SK-N-SH (cell line): ENCODE measurements around the gene IRF9. TPM values are rescaled to one million over a fixed set of nuclear protein-coding genes. Genes with fewer than 3 reads are reported as not detected.

Experiments used
- CTCF ChIA-PET: fragments of 300-600, 350-600 bp; formaldehyde crosslinking; extraction: SDS; loops from one replicate; lab custom pipeline; 2021; lab: Yijun Ruan, JAX
- POLR2A ChIA-PET: fragments of 350-600 bp; sonication (Branson Sonifier 250); formaldehyde crosslinking; extraction: SDS; loops from one replicate; lab custom pipeline; 2020; ENCODE audit warnings: antibody characterized with exemption, inconsistent platforms; lab: Yijun Ruan, JAX
- DNase-seq: peaks from one replicate; pipeline ENCODE4 v3.0.0; 2012
- H2AFZ ChIP-seq: fragments of 200-600 bp; sonication (generic); 2 replicates; pipeline ENCODE4 v1.8.1; 2016; ENCODE audit warnings: antibody characterized with exemption, mild to moderate bottlenecking, low read depth
- H3F3A ChIP-seq: fragments of 200-600 bp; sonication (generic); replicated peaks from 2 replicates; pipeline ENCODE3; 2016; ENCODE audit warnings: antibody characterized with exemption, mild to moderate bottlenecking; ENCODE audit not compliant: insufficient read depth
- H3K27ac ChIP-seq, 2 experiments: fragments of 200-500 bp in 1 of 2; fragments of 200-600 bp in 1 of 2; sonication (Bioruptor generic) in 1 of 2; sonication (generic), shearing (Covaris generic) in 1 of 2; 2 replicates each; pipeline versions ENCODE4 v1.5.1 to v1.6.1; 2014 to 2016; ENCODE audit warnings: low read depth in 2 of 2, inconsistent platforms in 1 of 2, low read length in 1 of 2, mild to moderate bottlenecking in 1 of 2, mixed read lengths in 1 of 2
- H3K27me3 ChIP-seq: fragments of 200-600 bp; sonication (generic), shearing (Covaris generic); 2 replicates; pipeline ENCODE4 v1.6.1; 2016; ENCODE audit warnings: mixed run types; ENCODE audit not compliant: insufficient read depth
- H3K36me3 ChIP-seq, 2 experiments: fragments of 200-500 bp in 1 of 2; fragments of 200-600 bp in 1 of 2; sonication (Bioruptor generic) in 1 of 2; sonication (generic) in 1 of 2; replicated peaks in 1 of 2; 2 replicates each; pipeline versions ENCODE3 to v1.5.1; 2014 to 2016; ENCODE audit warnings: low read length in 1 of 2, mild to moderate bottlenecking in 1 of 2; ENCODE audit not compliant: insufficient read depth in 2 of 2, control insufficient read depth in 1 of 2
- H3K4me1 ChIP-seq, 2 experiments: fragments of 200-500 bp in 1 of 2; fragments of 200-600 bp in 1 of 2; sonication (Bioruptor generic) in 1 of 2; sonication (generic), shearing (Covaris generic) in 1 of 2; 2 replicates each; pipeline versions ENCODE4 v1.5.1 to v1.6.1; 2014 to 2016; ENCODE audit warnings: low read depth in 1 of 2, low read length in 1 of 2, mixed run types in 1 of 2; ENCODE audit not compliant: insufficient read depth in 2 of 2, control insufficient read depth in 1 of 2
- H3K4me2 ChIP-seq: fragments of 200-600 bp; sonication (generic), shearing (Covaris generic); 2 replicates; pipeline ENCODE4 v1.6.1; 2017; ENCODE audit warnings: mixed run types
- H3K4me3 ChIP-seq, 2 experiments: fragments of 200-500 bp in 1 of 2; fragments of 200-600 bp in 1 of 2; sonication (Bioruptor generic) in 1 of 2; sonication (generic), shearing (Covaris generic) in 1 of 2; 2 replicates each; pipeline versions ENCODE4 v1.5.1 to v1.8.1; 2014 to 2016; ENCODE audit warnings: low read depth in 2 of 2, inconsistent platforms in 1 of 2, low read length in 1 of 2, mild to moderate bottlenecking in 1 of 2, mixed read lengths in 1 of 2, moderate library complexity in 1 of 2
- H3K79me2 ChIP-seq: fragments of 200-600 bp; sonication (generic); 2 replicates; pipeline ENCODE4 v1.8.1; 2017; ENCODE audit warnings: mild to moderate bottlenecking; ENCODE audit not compliant: insufficient read depth
- H3K9ac ChIP-seq: fragments of 200-600 bp; sonication (generic); 2 replicates; pipeline ENCODE4 v1.6.1; 2017; ENCODE audit warnings: mixed run types
- H3K9me2 ChIP-seq: fragments of 200-600 bp; sonication (generic); 2 replicates; pipeline ENCODE4 v1.6.1; 2017; ENCODE audit warnings: mixed run types
- H3K9me3 ChIP-seq: fragments of 200-600 bp; sonication (generic); 2 replicates; pipeline ENCODE4 v1.6.1; 2017; ENCODE audit warnings: mixed run types, mild to moderate bottlenecking, moderate library complexity
- H4K20me1 ChIP-seq: fragments of 200-600 bp; sonication (generic); 2 replicates; pipeline ENCODE4 v1.6.1; 2017; ENCODE audit warnings: mild to moderate bottlenecking, mixed run types; ENCODE audit not compliant: insufficient read depth
- EZH2phosphoT487 ChIP-seq: fragments of 200-600 bp; sonication (generic); IDR thresholded peaks from 2 replicates; pipeline ENCODE4 v1.6.1; 2017; ENCODE audit warnings: low read depth, mixed run types, mild to moderate bottlenecking, antibody characterized with exemption, moderate library complexity, borderline replicate concordance
- FOSL2 ChIP-seq: IDR thresholded peaks from 2 replicates; pipeline ENCODE4 v1.4.0; 2012; ENCODE audit warnings: low read depth, mild to moderate bottlenecking, moderate library complexity, borderline replicate concordance
- FOXM1 ChIP-seq: IDR thresholded peaks from 2 replicates; pipeline ENCODE4 v1.4.0; 2012; ENCODE audit warnings: low read depth, mild to moderate bottlenecking
- JUND ChIP-seq: IDR thresholded peaks from 2 replicates; pipeline ENCODE4 v1.4.0; 2012
- MXI1 ChIP-seq: IDR thresholded peaks from 2 replicates; pipeline ENCODE4 v1.6.1; 2012; ENCODE audit warnings: mild to moderate bottlenecking, low read depth, low read length, improper control_type of control experiment
- RAD21 ChIP-seq: IDR thresholded peaks from 2 replicates; pipeline ENCODE4 v1.6.1; 2012; ENCODE audit warnings: mild to moderate bottlenecking, low read length
- RFX5 ChIP-seq: IDR thresholded peaks from 2 replicates; pipeline ENCODE4 v1.6.1; 2012; ENCODE audit warnings: mild to moderate bottlenecking, improper control_type of control experiment, low read length
- SMC3 ChIP-seq: IDR thresholded peaks from 2 replicates; pipeline ENCODE4 v1.6.1; 2012; ENCODE audit warnings: low read depth, low read length, improper control_type of control experiment
- TAF1 ChIP-seq: IDR thresholded peaks from 2 replicates; pipeline ENCODE4 v1.6.1; 2012; ENCODE audit warnings: low read depth, mild to moderate bottlenecking, low read length, moderate library complexity, borderline replicate concordance
- USF2 ChIP-seq: fragments of 150-350 bp; IDR thresholded peaks from 2 replicates; pipeline ENCODE4 v1.6.1; 2017; ENCODE audit warnings: antibody characterized with exemption, low read length, low read depth, borderline replicate concordance
- WGBS: methylation state at CpG from one replicate; pipeline ENCODE4 v1.1.6; 2017; ENCODE audit warnings: low lambda C conversion rate; 5-methylcytosine and 5-hydroxymethylcytosine counted together
- polyA plus RNA-seq, 3 experiments: library from polyadenylated mRNA; depleted of rRNA; stranded (reverse); fragments of >200 nt; gene quantifications; 2 replicates each; pipeline ENCODE4 v1.2.3, GENCODE V29; 2012

Gene IRF9
- polyA plus RNA-seq, 1 of the 3 experiments (the other 2 are of a cell fraction): 37.6 TPM

DNA sequence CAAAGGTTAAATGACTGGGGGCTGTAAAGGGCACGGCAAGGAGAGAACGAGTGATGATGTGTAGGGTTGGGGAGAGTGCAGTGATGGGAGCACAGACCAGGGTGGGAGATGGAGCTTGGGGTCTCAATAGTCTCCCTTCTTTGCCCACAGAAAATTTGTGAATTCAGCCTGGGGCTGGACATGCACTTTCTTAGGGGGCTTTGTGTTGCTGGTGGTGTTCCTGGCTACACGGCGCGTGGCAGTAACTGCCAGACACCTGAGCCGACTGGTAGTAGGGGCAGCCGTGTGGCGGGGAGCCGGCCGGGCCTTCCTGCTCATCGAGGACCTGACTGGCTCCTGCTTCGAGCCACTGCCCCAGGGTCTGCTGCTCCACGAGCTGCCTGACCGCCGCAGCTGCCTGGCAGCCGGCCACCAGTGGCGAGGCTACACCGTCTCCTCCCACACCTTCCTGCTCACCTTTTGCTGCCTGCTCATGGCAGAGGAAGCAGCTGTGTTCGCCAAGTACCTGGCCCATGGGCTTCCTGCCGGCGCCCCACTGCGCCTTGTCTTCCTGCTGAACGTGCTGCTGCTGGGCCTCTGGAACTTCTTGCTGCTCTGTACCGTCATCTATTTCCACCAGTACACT, 28.9 kb upstream of the IRF9 start:
- DNase-seq: no peak
- no peaks in the 10 kb centered on the region for H3K9me2 ChIP-seq
- 83% methylated on average over 15 of the region's 24 CpGs for WGBS
- peaks cover 7% of the 10 kb centered on the region for H3F3A ChIP-seq
- no peak overlapping the region for H3K27ac ChIP-seq
- H3K4me3 ChIP-seq: no peak overlapping the region
- H4K20me1 ChIP-seq: no peaks in the 10 kb centered on the region
- no peak overlapping the region for H3K4me2 ChIP-seq
- H3K4me1 ChIP-seq: peaks cover 0 to 19% of the 10 kb centered on the region in 2 experiments; a peak in 1 of 4 replicates
- no peak overlapping the region for H3K9ac ChIP-seq
- H3K36me3 ChIP-seq: no peaks in the 10 kb centered on the region
- TF ChIP-seq FOXM1 (no peak), MXI1 (no peak), JUND (no peak), RFX5 (no peak), RAD21 (no peak)
- no peaks in the 10 kb centered on the region for H3K9me3 ChIP-seq
- no peak overlapping the region for H2AFZ ChIP-seq
- no peaks in the 10 kb centered on the region for H3K27me3 ChIP-seq
- POLR2A ChIA-PET: interaction anchor here (0.7 kb wide), 2 partner anchors 14 to 41 kb away, joined by 3 read pairs; no protein-coding TSS in a partner anchor
- peaks cover 4% of the 10 kb centered on the region; the same call in 1 of the 2 replicates for H3K79me2 ChIP-seq
- CTCF ChIA-PET: interaction anchor here (1.2 to 2.6 kb wide), 3 partner anchors 16 to 23 kb away, joined by 3 to 13 read pairs (median 3); no protein-coding TSS in a partner anchor

GRCh38 chr14:24132976-24133375, 28.1 kb upstream of the IRF9 start:
- POLR2A ChIA-PET: interaction anchor here (0.7 kb wide), 1 partner anchor 42 kb away, joined by 3 read pairs; no protein-coding TSS in a partner anchor
- CTCF ChIA-PET: interaction anchor here (0.7 to 2.6 kb wide), 4 partner anchors 16 to 790 kb away, joined by 3 to 13 read pairs (median 3); partner anchors contain the start of gene IRF9
- 98% methylated on average over 2 of the region's 2 CpGs for WGBS

DNA sequence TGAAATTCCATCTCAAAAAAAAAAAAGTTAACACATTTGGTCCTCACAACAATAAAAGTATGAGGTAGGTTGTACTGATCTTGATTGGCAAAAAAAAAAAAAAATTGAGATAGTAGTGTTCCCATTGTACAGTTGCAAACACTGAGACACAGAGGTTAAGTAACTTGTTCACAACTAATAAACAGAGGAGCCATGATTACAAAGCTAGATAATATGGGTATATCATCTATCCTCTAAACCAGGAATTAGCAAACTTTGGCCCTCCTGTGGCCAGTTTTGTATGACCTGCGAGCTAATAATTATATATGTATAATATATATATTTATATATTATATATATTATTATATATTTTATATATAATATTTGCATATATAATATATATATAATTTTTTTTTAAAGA, 27.3 kb upstream of the IRF9 start:
- ChIA-PET POLR2A (no interaction called here), CTCF (interaction anchor here (0.7 to 2.6 kb wide), 4 partner anchors 9 to 791 kb away, joined by 3 to 13 read pairs (median 3); partner anchors contain the start of gene IRF9)
- H3K36me3 ChIP-seq: peaks cover 10 to 15% of the 10 kb centered on the region in 2 experiments
- peaks cover 0 to 30% of the 10 kb centered on the region in 2 experiments; a peak in 1 of 4 replicates for H3K4me1 ChIP-seq
- H3K27me3 ChIP-seq: no peaks in the 10 kb centered on the region
- H2AFZ ChIP-seq: no peak overlapping the region
- H3K27ac ChIP-seq: no peak overlapping the region
- DNase-seq: no peak
- H3F3A ChIP-seq: peaks cover 7% of the 10 kb centered on the region
- no peaks in the 10 kb centered on the region for H3K9me3 ChIP-seq
- H3K79me2 ChIP-seq: peaks cover 9% of the 10 kb centered on the region
- H3K4me3 ChIP-seq: no peak overlapping the region
- no peaks in the 10 kb centered on the region for H4K20me1 ChIP-seq
- TF ChIP-seq USF2 (no peak), SMC3 (no peak), EZH2phosphoT487 (no peak), TAF1 (no peak)
- no peak overlapping the region for H3K9ac ChIP-seq
- no peak overlapping the region for H3K4me2 ChIP-seq
- no peaks in the 10 kb centered on the region for H3K9me2 ChIP-seq
- 98% methylated on average over 1 of the region's 1 CpG for WGBS

More at GRCh38 chr14:24132976-24133375, 28.1 kb upstream of the IRF9 start:
- Histone ChIP-seq H3K9me2 (no peaks in the 10 kb centered on the region), H3K36me3 (peaks cover 4 to 7% of the 10 kb centered on the region in 2 experiments), H3K79me2 (peaks cover 4% of the 10 kb centered on the region; the same call in 1 of the 2 replicates), H3F3A (peaks cover 7% of the 10 kb centered on the region), H3K9ac (no peak overlapping the region)
- DNase-seq: no peak
- no peak for TF ChIP-seq FOSL2
- TF ChIP-seq, all 33 proteins: peak for 0
- no peaks in the 10 kb centered on the region for H4K20me1 ChIP-seq
- H3K9me3 ChIP-seq: no peaks in the 10 kb centered on the region
- peaks cover 0 to 26% of the 10 kb centered on the region in 2 experiments; a peak in 1 of 4 replicates for H3K4me1 ChIP-seq
- H3K4me3 ChIP-seq: no peak overlapping the region
- no peak overlapping the region for H3K4me2 ChIP-seq
- H3K27ac ChIP-seq: no peak overlapping the region
- no peaks in the 10 kb centered on the region for H3K27me3 ChIP-seq
- H2AFZ ChIP-seq: no peak overlapping the region
